SK-N-MC (cell line): ENCODE results near the gene DNAH8.

ENCODE experiments used
- EZH2 ChIP-seq: fragments of 200-600 bp; sonication (generic); IDR thresholded peaks from one replicate; pipeline ENCODE4 v1.6.1; 2017; ENCODE audit warnings: antibody characterized with exemption
- POLR2AphosphoS5 ChIP-seq: IDR thresholded peaks from 2 replicates; pipeline ENCODE4 v1.6.1; 2012; ENCODE audit warnings: mild to moderate bottlenecking, low read depth, low read length, borderline replicate concordance

DNA sequence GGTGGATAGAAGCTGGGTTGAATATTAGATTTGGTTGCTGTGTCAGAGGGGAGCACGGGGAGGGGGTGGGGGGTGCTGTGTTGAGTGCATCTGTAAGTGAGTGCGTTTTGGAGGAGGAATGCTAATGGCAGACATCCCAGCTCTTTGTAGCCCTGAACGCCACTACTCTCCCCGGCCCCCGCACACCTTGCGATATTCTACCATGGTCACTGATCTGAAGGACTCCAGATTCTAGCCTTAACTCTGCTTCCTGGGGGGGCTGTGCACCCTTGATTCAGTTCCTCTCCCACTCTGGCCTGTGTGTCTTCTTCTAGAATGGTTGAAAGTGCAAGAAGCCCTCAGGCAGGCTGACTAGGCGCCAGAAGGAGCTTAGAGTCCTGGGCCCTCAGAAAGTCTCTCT lies 340.6 kb downstream of the DNAH8 start:
- TF ChIP-seq EZH2 (no peak), POLR2AphosphoS5 (no peak)
